GM15510 (cell line): ENCODE results near the gene CISTR.

Source experiments
- POLR2A ChIP-seq: IDR thresholded peaks from 3 replicates; pipeline ENCODE4 v1.6.1; 2011; ENCODE audit warnings: borderline replicate concordance; ENCODE audit not compliant: insufficient read length; ENCODE audit errors: extremely low read depth

CISTR gene

GRCh38 chr12:53775478-53776145, 23.8 kb upstream of the CISTR start:
- TF ChIP-seq POLR2A = no peak

GRCh38 chr12:53770281-53770680, 18.5 kb upstream of the CISTR start:
- no peak for TF ChIP-seq POLR2A

DNA sequence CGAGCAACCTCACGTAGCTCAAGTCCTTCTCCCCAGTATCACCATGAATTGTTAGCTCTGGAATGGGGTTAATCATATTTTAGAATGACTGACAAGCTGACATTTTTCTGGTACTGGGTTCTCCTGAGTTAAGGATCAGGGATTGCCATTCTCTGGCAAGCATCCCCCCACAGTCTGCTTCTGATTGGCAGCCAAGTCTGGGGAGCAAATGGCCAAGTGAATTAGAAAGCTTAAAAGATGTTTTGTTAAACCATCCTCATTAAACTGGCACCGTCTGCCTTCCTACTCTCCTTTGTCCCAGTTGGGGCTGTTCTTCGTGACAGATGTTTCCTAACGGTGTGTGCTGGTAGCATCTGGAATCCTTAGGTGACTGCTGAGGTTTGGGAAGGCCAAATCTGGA, 17.2 kb upstream of the CISTR start:
- TF ChIP-seq POLR2A = no peak

DNA sequence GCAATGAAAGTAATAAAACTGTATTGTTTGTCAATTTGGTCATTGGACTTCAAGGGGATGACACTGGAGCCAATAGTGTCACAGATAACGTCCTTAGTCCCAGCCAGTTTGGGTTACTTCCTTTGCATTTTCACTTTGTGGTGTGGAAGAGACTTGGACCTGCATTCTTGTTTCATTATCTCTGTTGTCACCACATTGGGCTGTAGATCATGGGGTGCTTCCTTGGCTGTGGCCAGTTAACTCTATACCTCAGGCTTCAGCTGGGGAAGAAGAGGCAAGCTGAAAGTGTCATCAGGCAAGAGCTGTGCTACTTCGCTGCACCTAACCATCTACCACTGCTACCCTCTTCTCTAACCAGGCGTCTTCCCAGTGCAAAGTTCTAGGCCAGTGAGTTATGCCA, 15.1 kb upstream of the CISTR start:
- no peak for TF ChIP-seq POLR2A

DNA sequence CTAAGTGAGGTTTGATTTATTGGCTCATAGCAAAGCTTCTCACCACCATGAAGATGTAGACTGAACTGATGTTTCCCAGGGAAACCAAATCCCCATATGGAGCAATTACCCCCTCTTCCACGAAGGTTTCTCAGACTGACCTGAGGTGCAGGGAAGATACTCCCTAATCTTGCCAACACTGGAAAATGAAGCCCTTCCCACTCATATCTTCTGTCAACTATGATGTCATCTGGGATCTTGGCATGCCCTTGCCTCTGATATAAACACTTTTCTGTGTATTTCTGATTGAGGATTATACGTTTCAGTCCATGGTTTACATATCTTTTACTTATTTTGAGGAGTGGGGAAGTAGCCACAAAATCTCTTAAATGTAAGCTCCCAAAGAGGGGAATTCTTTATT, 14.1 kb upstream of the CISTR start:
- TF ChIP-seq POLR2A = no peak

- no peak for TF ChIP-seq POLR2A
These were observed 12.8 kb upstream of the CISTR start for GRCh38 chr12:53764615-53765014.

DNA sequence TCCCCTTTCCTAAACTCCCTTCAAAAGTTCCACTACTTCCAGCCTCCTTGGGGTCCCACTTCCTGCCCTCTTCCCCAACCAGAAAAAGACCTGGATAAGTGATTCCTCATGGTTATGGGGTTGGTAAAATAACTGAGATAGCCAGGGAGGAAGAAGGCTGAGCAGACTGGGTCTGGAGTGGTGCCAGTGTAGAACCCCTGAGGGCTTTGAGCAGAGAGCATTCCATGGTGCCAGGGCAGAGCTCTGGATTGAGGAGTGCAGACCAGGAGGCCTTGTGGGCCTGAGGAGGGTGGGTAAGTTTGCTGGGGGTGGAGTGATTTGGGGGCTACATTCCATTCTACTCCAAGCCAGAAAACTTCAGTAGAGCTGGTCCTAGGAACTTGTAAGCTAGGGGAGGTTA, 9.5 kb upstream of the CISTR start:
- TF ChIP-seq POLR2A = no peak

- TF ChIP-seq POLR2A = no peak
These were observed 7.5 kb upstream of the CISTR start for GRCh38 chr12:53759261-53759660.

GRCh38 chr12:53758730-53759103, 6.9 kb upstream of the CISTR start:
- no peak for TF ChIP-seq POLR2A

GRCh38 chr12:53758081-53758729, 6.4 kb upstream of the CISTR start:
- no peak for TF ChIP-seq POLR2A

DNA sequence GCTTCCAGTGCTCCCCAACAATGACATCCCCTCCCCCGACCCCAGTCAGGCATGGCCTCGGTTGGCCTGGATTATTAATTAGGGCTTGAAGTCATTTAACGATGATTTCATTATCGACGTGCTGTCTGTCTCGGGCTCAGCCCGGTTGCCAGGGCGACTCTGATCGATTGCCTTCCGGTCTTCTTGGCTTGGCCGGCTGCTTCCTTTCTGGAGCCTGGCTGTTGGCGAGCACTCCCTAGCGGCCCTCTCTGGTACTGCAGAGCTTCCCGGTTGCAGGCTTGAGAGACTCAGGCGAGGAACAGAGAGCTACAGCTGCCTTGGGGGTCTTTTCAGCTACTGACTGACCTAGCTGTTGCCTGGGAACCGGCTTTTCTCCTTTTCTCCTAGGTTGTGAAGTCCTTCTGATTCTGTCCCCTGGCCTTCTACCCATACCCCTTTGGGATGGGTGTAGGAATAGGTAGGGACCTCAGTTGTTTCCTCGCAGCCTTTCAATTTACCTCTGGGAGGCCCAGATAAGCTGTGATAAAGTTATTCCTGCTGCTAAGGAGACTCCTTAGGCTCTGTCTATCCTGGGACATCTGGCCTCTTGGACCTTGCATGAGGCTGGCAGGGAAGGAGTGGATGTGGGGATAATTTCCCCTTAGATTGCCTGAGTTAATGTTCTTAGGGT, 5.5 kb upstream of the CISTR start:
- TF ChIP-seq POLR2A = no peak

DNA sequence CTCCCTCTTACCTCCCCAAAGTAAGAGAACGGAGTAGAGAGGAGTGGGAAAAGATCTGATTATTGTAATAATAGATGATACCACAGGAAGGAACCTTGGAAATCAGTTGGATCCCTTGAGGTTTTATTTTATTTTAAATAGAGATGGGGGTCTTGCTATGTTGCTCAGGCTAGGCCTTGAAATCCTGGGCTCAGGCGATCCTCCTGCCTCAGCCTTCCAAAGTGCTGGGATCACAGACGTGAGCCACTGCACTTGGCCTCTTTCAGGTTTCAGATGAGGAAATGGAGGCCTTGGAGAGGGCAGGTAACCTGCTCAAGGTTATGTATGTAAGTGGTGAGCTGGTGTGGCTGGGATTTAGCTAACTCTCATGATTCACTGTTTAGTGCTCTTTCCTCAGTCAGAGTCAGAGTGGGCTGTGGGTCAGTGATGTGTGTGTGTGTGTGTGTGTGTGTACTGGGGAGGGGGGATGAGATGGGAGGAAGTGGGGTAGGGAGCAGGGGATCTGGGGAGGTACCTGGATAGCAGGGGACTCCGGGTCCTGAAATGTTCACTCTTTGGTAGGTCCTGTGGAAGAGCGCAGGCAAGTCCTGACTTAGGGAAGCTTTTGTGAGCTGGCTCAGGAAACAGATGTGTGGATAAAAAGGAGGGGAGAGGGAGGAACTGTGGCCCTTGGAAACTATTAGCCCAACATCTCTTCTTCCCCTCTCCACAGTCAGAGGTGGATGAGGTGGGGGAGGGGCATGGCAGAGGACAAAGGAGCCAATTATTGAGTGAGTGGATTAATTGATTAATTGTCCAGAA, 4.7 kb upstream of the CISTR start:
- TF ChIP-seq POLR2A = no peak

- no peak for TF ChIP-seq POLR2A
These were observed 4.1 kb upstream of the CISTR start for GRCh38 chr12:53755893-53756292.

GRCh38 chr12:53755451-53755891, 3.7 kb upstream of the CISTR start:
- TF ChIP-seq POLR2A = no peak

- TF ChIP-seq POLR2A = no peak
These were observed 3.0 kb upstream of the CISTR start for GRCh38 chr12:53754633-53755264.
